Trophoblast cell (in vitro differentiated cells and primary cell): ENCODE data around the gene KDM2A.
"Not testable (repeated sequence)": the region's sequence is repeated elsewhere in the genome, so short reads cannot be mapped to it uniquely, and the experiment has no call there.

Experiments used
- DNase-seq, 2 donors: peaks; one replicate each; pipeline ENCODE4 v3.0.0-alpha.2; 2016
- H2AFZ ChIP-seq: 2 replicates; pipeline ENCODE4 v1.6.1; 2013; ENCODE audit warnings: low read length, moderate library complexity, mild to moderate bottlenecking; ENCODE audit not compliant: insufficient read depth, poor library complexity
- H2AK5ac ChIP-seq: 2 replicates; pipeline ENCODE4 v1.6.1; 2013; ENCODE audit warnings: mild to moderate bottlenecking, low read length
- H2BK120ac ChIP-seq: 2 replicates; pipeline ENCODE4 v1.6.1; 2013; ENCODE audit warnings: low read length, mild to moderate bottlenecking, moderate library complexity; ENCODE audit not compliant: insufficient read depth, poor library complexity
- H2BK12ac ChIP-seq: 2 replicates; pipeline ENCODE4 v1.6.1; 2013; ENCODE audit warnings: mild to moderate bottlenecking, low read length, moderate library complexity
- H2BK5ac ChIP-seq: 2 replicates; pipeline ENCODE4 v1.6.1; 2013; ENCODE audit warnings: low read length, low read depth, moderate library complexity, mild to moderate bottlenecking; ENCODE audit not compliant: poor library complexity
- H3K14ac ChIP-seq: 2 replicates; pipeline ENCODE4 v1.6.1; 2013; ENCODE audit warnings: mild to moderate bottlenecking, low read length
- H3K18ac ChIP-seq: 2 replicates; pipeline ENCODE4 v1.6.1; 2013; ENCODE audit warnings: mild to moderate bottlenecking, low read length
- H3K23ac ChIP-seq: 2 replicates; pipeline ENCODE4 v1.6.1; 2013; ENCODE audit warnings: low read length
- H3K27ac ChIP-seq: 2 replicates; pipeline ENCODE4 v1.5.1; 2013; ENCODE audit warnings: low read depth, mild to moderate bottlenecking, inconsistent platforms, low read length, moderate library complexity
- H3K27me3 ChIP-seq: 2 replicates; pipeline ENCODE4 v1.6.1; 2013; ENCODE audit warnings: inconsistent platforms, mild to moderate bottlenecking, low read length, moderate library complexity; ENCODE audit not compliant: insufficient read depth
- H3K36me3 ChIP-seq, 2 experiments: 1 replicate in 1 of 2; 2 replicates in 1 of 2; pipeline ENCODE4 v1.6.1; 2013; ENCODE audit warnings: low read length in 2 of 2, mild to moderate bottlenecking in 2 of 2, moderate library complexity in 1 of 2; ENCODE audit not compliant: insufficient read depth in 2 of 2, control insufficient read depth in 1 of 2
- H3K4ac ChIP-seq: 2 replicates; pipeline ENCODE4 v1.6.1; 2013; ENCODE audit warnings: low read depth, mild to moderate bottlenecking, low read length, moderate library complexity
- H3K4me1 ChIP-seq, 2 experiments: 1 replicate in 1 of 2; 2 replicates in 1 of 2; pipeline ENCODE4 v1.6.1; 2013; ENCODE audit warnings: low read length in 2 of 2, mild to moderate bottlenecking in 2 of 2, moderate library complexity in 1 of 2; ENCODE audit not compliant: insufficient read depth in 2 of 2, control insufficient read depth in 1 of 2
- H3K4me2 ChIP-seq: 2 replicates; pipeline ENCODE4 v1.6.1; 2013; ENCODE audit warnings: inconsistent platforms, mild to moderate bottlenecking, low read length, moderate library complexity
- H3K4me3 ChIP-seq: 2 replicates; pipeline ENCODE4 v1.5.1; 2013; ENCODE audit warnings: mild to moderate bottlenecking, low read depth, low read length, inconsistent platforms
- H3K79me1 ChIP-seq: one replicate; pipeline ENCODE4 v1.6.1; 2013; ENCODE audit warnings: low read length
- H3K79me2 ChIP-seq: 2 replicates; pipeline ENCODE4 v1.6.1; 2013; ENCODE audit warnings: low read length, mild to moderate bottlenecking; ENCODE audit not compliant: control insufficient read depth, insufficient read depth, poor library complexity
- H3K9ac ChIP-seq: 2 replicates; pipeline ENCODE4 v1.6.1; 2013; ENCODE audit warnings: mild to moderate bottlenecking, low read length
- H3K9me3 ChIP-seq: 2 replicates; pipeline ENCODE4 v1.6.1; 2013; ENCODE audit warnings: low read depth, mild to moderate bottlenecking, control low read depth, inconsistent platforms, low read length; ENCODE audit not compliant: insufficient read depth
- H4K12ac ChIP-seq: 2 replicates; pipeline ENCODE4 v1.6.1; 2013; ENCODE audit warnings: low read depth, mild to moderate bottlenecking, low read length, moderate library complexity
- H4K8ac ChIP-seq: 2 replicates; pipeline ENCODE4 v1.6.1; 2013; ENCODE audit warnings: low read depth, mild to moderate bottlenecking, low read length, moderate library complexity
- H4K91ac ChIP-seq: one replicate; pipeline ENCODE4 v1.6.1; 2013; ENCODE audit warnings: low read depth, mild to moderate bottlenecking, low read length, moderate library complexity
- WGBS: extraction: QIAGEN DNeasy Blood & Tissue Kit; methylation state at CpG from one replicate; pipeline ENCODE4 v1.1.7; 2013; ENCODE audit warnings: missing lambda C conversion rate; ENCODE audit not compliant: insufficient read length, insufficient coverage; ENCODE audit errors: extremely low coverage; 5-methylcytosine and 5-hydroxymethylcytosine counted together

The KDM2A gene

GRCh38 chr11:67199751-67200150 lies 80.7 kb downstream of the KDM2A start:
- no peak overlapping the region for H2BK120ac ChIP-seq
- peaks cover 10 to 12% of the 10 kb centered on the region in 2 experiments for H3K36me3 ChIP-seq
- H2AFZ ChIP-seq, result no peak overlapping the region
- no peak overlapping the region for H3K27ac ChIP-seq
- H3K4me2 ChIP-seq, result no peak overlapping the region
- H2BK12ac ChIP-seq, result no peak overlapping the region
- H3K4me3 ChIP-seq, result no peak overlapping the region
- no peak overlapping the region for H4K91ac ChIP-seq
- no peak overlapping the region for H3K14ac ChIP-seq
- H3K4me1 ChIP-seq, result no peaks in the 10 kb centered on the region
- H3K27me3 ChIP-seq, result no peaks in the 10 kb centered on the region
- H4K8ac ChIP-seq, result no peak overlapping the region
- no peaks in the 10 kb centered on the region for H3K79me2 ChIP-seq
- no peak overlapping the region for H2BK5ac ChIP-seq
- H3K18ac ChIP-seq, result no peak overlapping the region
- no peak overlapping the region for H3K4ac ChIP-seq
- H3K9me3 ChIP-seq, result no peaks in the 10 kb centered on the region
- no peak overlapping the region for H3K23ac ChIP-seq
- H4K12ac ChIP-seq, result no peak overlapping the region
- no peak overlapping the region for H3K9ac ChIP-seq
- H3K79me1 ChIP-seq, result no peaks in the 10 kb centered on the region
- DNase-seq, result no peak
- no peak overlapping the region for H2AK5ac ChIP-seq

DNA sequence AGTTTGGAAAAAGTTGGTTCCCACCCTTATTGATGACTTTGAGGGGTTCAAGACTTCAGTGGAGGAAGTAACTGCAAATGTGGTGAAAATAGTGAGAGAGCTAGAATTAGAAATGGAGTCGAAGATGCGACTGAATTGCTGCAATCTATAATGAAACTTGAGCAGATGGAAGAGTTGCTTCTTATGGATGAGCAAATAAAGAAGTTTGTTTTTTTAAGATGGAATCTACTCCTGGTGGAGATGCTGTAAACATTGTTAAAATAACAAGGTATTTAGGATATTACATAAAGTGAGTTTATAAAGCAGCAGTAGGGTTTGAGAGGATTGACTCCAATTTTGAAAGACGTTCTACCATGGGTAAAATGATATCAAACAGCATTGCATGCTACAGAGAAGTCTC lies 83.0 kb downstream of the KDM2A start:
- Histone ChIP-seq H3K36me3 (peaks cover 4 to 12% of the 10 kb centered on the region in 2 experiments), H3K9me3 (no peaks in the 10 kb centered on the region), H4K91ac (no peak overlapping the region), H3K4me2 (no peak overlapping the region), H3K79me2 (no peaks in the 10 kb centered on the region), H4K12ac (no peak overlapping the region), H3K14ac (no peak overlapping the region), H2BK120ac (no peak overlapping the region), H2BK12ac (no peak overlapping the region), H2AFZ (no peak overlapping the region), H3K4ac (no peak overlapping the region), H3K27ac (no peak overlapping the region), H2BK5ac (no peak overlapping the region), H3K23ac (no peak overlapping the region), H3K27me3 (no peaks in the 10 kb centered on the region), H3K18ac (no peak overlapping the region), H3K4me1 (no peaks in the 10 kb centered on the region), H4K8ac (no peak overlapping the region), H3K79me1 (no peaks in the 10 kb centered on the region), H3K4me3 (no peak overlapping the region), H3K9ac (no peak overlapping the region), H2AK5ac (no peak overlapping the region)
- no CpG with 5 or more reads among the region's 3 CpGs for WGBS
- no peak for DNase-seq

GRCh38 chr11:67204822-67205221 lies 85.8 kb downstream of the KDM2A start:
- Histone ChIP-seq H3K4ac (no peak overlapping the region), H2BK120ac (no peak overlapping the region), H3K4me1 (no peaks in the 10 kb centered on the region), H2BK12ac (no peak overlapping the region), H4K8ac (no peak overlapping the region), H4K12ac (no peak overlapping the region), H3K9me3 (no peaks in the 10 kb centered on the region), H3K79me1 (no peaks in the 10 kb centered on the region), H2AK5ac (no peak overlapping the region), H3K4me2 (no peak overlapping the region), H3K27ac (no peak overlapping the region), H3K9ac (no peak overlapping the region), H3K79me2 (no peaks in the 10 kb centered on the region), H3K14ac (no peak overlapping the region), H2BK5ac (no peak overlapping the region), H3K23ac (no peak overlapping the region), H3K4me3 (no peak overlapping the region), H3K27me3 (no peaks in the 10 kb centered on the region), H3K18ac (no peak overlapping the region), H3K36me3 (peaks cover 17 to 28% of the 10 kb centered on the region in 2 experiments), H2AFZ (no peak overlapping the region), H4K91ac (no peak overlapping the region)
- WGBS, result no CpG with 5 or more reads among the region's 3 CpGs
- no peak for DNase-seq

GRCh38 chr11:67209222-67209621 lies 90.2 kb downstream of the KDM2A start:
- peaks cover 19 to 25% of the 10 kb centered on the region in 2 experiments for H3K36me3 ChIP-seq
- not testable (repeated sequence) for H3K27me3 ChIP-seq, H3K79me1 ChIP-seq, H3K23ac ChIP-seq, H3K4me1 ChIP-seq, H3K9me3 ChIP-seq, H4K12ac ChIP-seq, H2AFZ ChIP-seq, H3K18ac ChIP-seq, H3K4ac ChIP-seq, H3K4me3 ChIP-seq, H3K9ac ChIP-seq, H2BK5ac ChIP-seq, H2BK12ac ChIP-seq, DNase-seq, H3K79me2 ChIP-seq, H3K27ac ChIP-seq, H3K4me2 ChIP-seq, H2BK120ac ChIP-seq, H3K14ac ChIP-seq, H4K8ac ChIP-seq, H4K91ac ChIP-seq, H2AK5ac ChIP-seq
- WGBS, result no CpG with 5 or more reads among the region's 6 CpGs
